Immature natural killer cell (primary cell): ENCODE results near the gene C4orf50. TPM values are rescaled to one million over a fixed set of nuclear protein-coding genes. Genes with fewer than 3 reads are reported as not detected.

ENCODE experiments used
- DNase-seq, 3 donors: peaks; one replicate each; pipeline ENCODE4 v3.0.0; 2022; ENCODE audit warnings: mixed read lengths in 1 of 3
- H3K27ac Mint-ChIP-seq, 6 donors: one replicate each; pipeline ENCODE4 v1.8.0; 2020; ENCODE audit warnings: mixed read lengths in 6 of 6, mild to moderate bottlenecking in 5 of 6, inconsistent platforms in 4 of 6, moderate library complexity in 3 of 6
- H3K27me3 Mint-ChIP-seq, 3 donors: one replicate each; pipeline ENCODE4 v1.8.0; 2020 to 2021; ENCODE audit warnings: low read depth in 3 of 3, mild to moderate bottlenecking in 3 of 3, mixed read lengths in 3 of 3, moderate library complexity in 3 of 3, inconsistent platforms in 1 of 3
- H3K36me3 Mint-ChIP-seq, 3 donors: one replicate each; pipeline ENCODE4 v1.8.0; 2020; ENCODE audit warnings: mixed read lengths in 3 of 3, inconsistent platforms in 2 of 3, mild to moderate bottlenecking in 2 of 3
- H3K4me1 Mint-ChIP-seq, 2 donors: one replicate each; pipeline ENCODE4 v1.8.0; 2020; ENCODE audit warnings: inconsistent platforms in 2 of 2, mild to moderate bottlenecking in 2 of 2, mixed read lengths in 2 of 2, moderate library complexity in 1 of 2
- H3K4me3 Mint-ChIP-seq, 5 donors: one replicate each; pipeline ENCODE4 v1.8.0; 2020; ENCODE audit warnings: mild to moderate bottlenecking in 5 of 5, mixed read lengths in 5 of 5, inconsistent platforms in 3 of 5, moderate library complexity in 3 of 5
- H3K9me3 Mint-ChIP-seq, 6 donors: one replicate each; pipeline ENCODE4 v1.8.0; 2020; ENCODE audit warnings: mild to moderate bottlenecking in 6 of 6, mixed read lengths in 6 of 6, inconsistent platforms in 4 of 6, moderate library complexity in 3 of 6
- polyA plus RNA-seq, 3 donors: library from polyadenylated mRNA; unstranded; fragments of 300-500 nt; fragmentation: Illumina TruSeq; gene quantifications; one replicate each; pipeline ENCODE4 v1.2.3, GENCODE V29; 2021

Gene C4orf50
- polyA plus RNA-seq, 3 donors from 2014 or later = 0.04 TPM; not detected in 2

- peaks cover 0 to 2% (median 1%) of the 10 kb centered on the region in 3 donors for H3K27me3 Mint-ChIP-seq
- H3K4me3 Mint-ChIP-seq = no peak overlapping the region
- no peak overlapping the region for H3K27ac Mint-ChIP-seq
- no peak for DNase-seq
- H3K36me3 Mint-ChIP-seq = no peaks in the 10 kb centered on the region
- H3K9me3 Mint-ChIP-seq = no peaks in the 10 kb centered on the region
- no peaks in the 10 kb centered on the region for H3K4me1 Mint-ChIP-seq
Observed at GRCh38 chr4:5972571-5972970, 45.7 kb downstream of the C4orf50 start.

DNA sequence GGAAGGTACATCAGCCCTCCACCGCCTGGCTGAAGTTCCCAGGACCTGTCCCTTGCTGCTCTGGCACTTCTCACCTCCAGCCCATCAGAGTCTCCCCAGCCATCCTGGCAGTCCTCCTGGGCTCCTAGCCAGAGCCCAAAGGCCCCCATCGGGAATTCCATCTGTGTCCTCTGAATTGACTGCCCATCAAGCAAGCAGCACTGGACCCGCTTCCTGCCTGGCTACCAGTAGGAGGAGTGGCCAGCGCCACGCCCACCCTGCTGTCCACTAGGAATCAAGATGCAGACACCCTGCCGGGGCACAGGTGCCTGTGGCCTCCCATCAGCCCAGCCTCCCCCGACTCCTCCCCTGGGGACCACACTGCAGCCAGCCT, 47.2 kb downstream of the C4orf50 start:
- no peak for DNase-seq
- Mint-ChIP-seq H3K27ac (no peak overlapping the region), H3K9me3 (no peaks in the 10 kb centered on the region)

GRCh38 chr4:5970381-5971077, 47.7 kb downstream of the C4orf50 start:
- no peaks in the 10 kb centered on the region for H3K4me1 Mint-ChIP-seq
- no peak overlapping the region for H3K4me3 Mint-ChIP-seq
- no peaks in the 10 kb centered on the region for H3K9me3 Mint-ChIP-seq
- no peak overlapping the region for H3K27ac Mint-ChIP-seq
- H3K36me3 Mint-ChIP-seq = no peaks in the 10 kb centered on the region
- peaks cover 0 to 2% (median 1%) of the 10 kb centered on the region in 3 donors for H3K27me3 Mint-ChIP-seq
- DNase-seq = no peak

More for the DNA sequence above, 47.2 kb downstream of the C4orf50 start:
- Mint-ChIP-seq H3K4me3 (no peak overlapping the region), H3K4me1 (no peaks in the 10 kb centered on the region), H3K27me3 (peaks cover 0 to 2% (median 1%) of the 10 kb centered on the region in 3 donors), H3K36me3 (no peaks in the 10 kb centered on the region)

GRCh38 chr4:5969777-5970176, 48.5 kb downstream of the C4orf50 start:
- H3K9me3 Mint-ChIP-seq = no peaks in the 10 kb centered on the region
- H3K27me3 Mint-ChIP-seq = peaks cover 0 to 2% (median 1%) of the 10 kb centered on the region in 3 donors
- H3K4me1 Mint-ChIP-seq = no peaks in the 10 kb centered on the region
- no peak overlapping the region for H3K27ac Mint-ChIP-seq
- H3K36me3 Mint-ChIP-seq = no peaks in the 10 kb centered on the region
- DNase-seq = no peak
- no peak overlapping the region for H3K4me3 Mint-ChIP-seq

- Mint-ChIP-seq H3K9me3 (no peaks in the 10 kb centered on the region), H3K4me1 (no peaks in the 10 kb centered on the region), H3K4me3 (no peak overlapping the region), H3K36me3 (no peaks in the 10 kb centered on the region), H3K27me3 (peaks cover 0 to 2% (median 1%) of the 10 kb centered on the region in 3 donors), H3K27ac (peak overlapping the region in 1 of 6 donors; percentile 24)
- DNase-seq = no peak
Observed at GRCh38 chr4:5969336-5969735, 48.9 kb downstream of the C4orf50 start.

- no peaks in the 10 kb centered on the region for H3K36me3 Mint-ChIP-seq
- no peak overlapping the region for H3K4me3 Mint-ChIP-seq
- H3K27ac Mint-ChIP-seq = no peak overlapping the region
- no peaks in the 10 kb centered on the region for H3K4me1 Mint-ChIP-seq
- peaks cover 0 to 2% (median 1%) of the 10 kb centered on the region in 3 donors for H3K27me3 Mint-ChIP-seq
- no peak for DNase-seq
- H3K9me3 Mint-ChIP-seq = no peaks in the 10 kb centered on the region
Observed at GRCh38 chr4:5968246-5968645, 50.0 kb downstream of the C4orf50 start.

GRCh38 chr4:5967783-5968182, 50.4 kb downstream of the C4orf50 start:
- H3K4me1 Mint-ChIP-seq = no peaks in the 10 kb centered on the region
- H3K9me3 Mint-ChIP-seq = no peaks in the 10 kb centered on the region
- no peak overlapping the region for H3K27ac Mint-ChIP-seq
- H3K36me3 Mint-ChIP-seq = no peaks in the 10 kb centered on the region
- no peak for DNase-seq
- H3K27me3 Mint-ChIP-seq = peaks cover 0 to 2% (median 1%) of the 10 kb centered on the region in 3 donors
- H3K4me3 Mint-ChIP-seq = no peak overlapping the region

- H3K9me3 Mint-ChIP-seq = no peaks in the 10 kb centered on the region
- H3K27me3 Mint-ChIP-seq = peaks cover 1 to 2% (median 2%) of the 10 kb centered on the region in 3 donors
- no peak overlapping the region for H3K4me3 Mint-ChIP-seq
- no peaks in the 10 kb centered on the region for H3K4me1 Mint-ChIP-seq
- no peak overlapping the region for H3K27ac Mint-ChIP-seq
- no peak for DNase-seq
- no peaks in the 10 kb centered on the region for H3K36me3 Mint-ChIP-seq
Observed at GRCh38 chr4:5965225-5965624, 53.0 kb downstream of the C4orf50 start.

- H3K9me3 Mint-ChIP-seq = no peaks in the 10 kb centered on the region
- H3K36me3 Mint-ChIP-seq = no peaks in the 10 kb centered on the region
- no peak for DNase-seq
- H3K4me1 Mint-ChIP-seq = no peaks in the 10 kb centered on the region
- peaks cover 1 to 2% (median 2%) of the 10 kb centered on the region in 3 donors for H3K27me3 Mint-ChIP-seq
- H3K4me3 Mint-ChIP-seq = no peak overlapping the region
- H3K27ac Mint-ChIP-seq = no peak overlapping the region
Observed at GRCh38 chr4:5964030-5964429, 54.2 kb downstream of the C4orf50 start.

GRCh38 chr4:5963611-5964010, 54.6 kb downstream of the C4orf50 start:
- no peaks in the 10 kb centered on the region for H3K9me3 Mint-ChIP-seq
- peaks cover 1 to 2% (median 2%) of the 10 kb centered on the region in 3 donors for H3K27me3 Mint-ChIP-seq
- H3K36me3 Mint-ChIP-seq = no peaks in the 10 kb centered on the region
- no peaks in the 10 kb centered on the region for H3K4me1 Mint-ChIP-seq
- no peak overlapping the region for H3K27ac Mint-ChIP-seq
- no peak for DNase-seq
- H3K4me3 Mint-ChIP-seq = no peak overlapping the region

DNA sequence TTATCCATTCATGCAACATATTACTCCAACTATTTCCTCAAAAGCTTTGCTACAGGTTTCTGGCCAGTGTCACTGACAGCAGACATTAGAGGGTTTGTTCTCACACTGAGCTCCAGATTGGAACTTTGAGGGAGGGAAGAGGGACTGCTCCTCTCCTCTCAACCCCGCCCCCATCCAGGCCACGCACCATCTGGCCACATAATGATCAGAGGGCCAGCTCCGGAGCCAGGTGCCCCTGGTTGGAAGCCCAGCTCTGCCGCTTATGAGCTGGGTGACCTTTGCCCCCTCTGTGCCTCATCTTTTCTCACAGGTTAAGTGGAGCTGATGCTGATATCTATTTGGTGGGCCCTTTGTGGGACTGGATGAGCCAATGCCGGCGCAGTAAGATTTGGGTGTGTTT, 55.8 kb downstream of the C4orf50 start:
- H3K36me3 Mint-ChIP-seq = no peaks in the 10 kb centered on the region
- H3K27ac Mint-ChIP-seq = no peak overlapping the region
- no peak overlapping the region for H3K4me3 Mint-ChIP-seq
- DNase-seq = no peak
- no peaks in the 10 kb centered on the region for H3K9me3 Mint-ChIP-seq
- H3K27me3 Mint-ChIP-seq = peaks cover 0 to 2% (median 1%) of the 10 kb centered on the region in 3 donors
- H3K4me1 Mint-ChIP-seq = no peaks in the 10 kb centered on the region

DNA sequence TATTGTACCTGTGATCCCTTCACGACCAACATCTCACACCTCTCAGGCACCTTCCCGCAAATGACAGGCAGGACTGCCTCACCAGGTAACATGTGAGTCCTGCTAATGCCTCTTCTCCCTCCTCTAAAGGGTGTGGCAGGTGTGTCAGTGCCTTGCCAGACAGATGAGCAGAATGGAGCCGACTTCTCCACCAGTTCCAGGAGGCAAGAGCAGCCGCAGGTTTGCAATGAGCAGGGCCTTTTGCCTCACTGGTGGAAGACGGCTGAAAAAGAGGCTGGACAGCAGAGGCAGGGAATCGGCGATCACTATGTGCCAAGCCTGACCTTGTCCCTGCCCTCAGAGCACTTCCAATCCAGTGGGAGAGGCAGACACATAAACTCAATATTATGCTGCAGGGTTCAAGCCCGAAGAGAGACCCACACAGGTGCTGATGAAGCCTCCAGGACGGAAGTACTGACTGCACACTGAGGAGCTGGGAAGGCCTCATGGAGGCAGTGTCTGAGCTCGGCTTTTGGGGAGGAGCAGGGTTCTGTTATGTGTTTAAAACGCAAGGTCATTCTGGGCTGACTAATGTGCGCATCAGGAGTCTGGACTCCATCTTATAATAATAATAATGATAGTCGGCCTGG, 57.9 kb downstream of the C4orf50 start:
- no peaks in the 10 kb centered on the region for H3K4me1 Mint-ChIP-seq
- peaks cover 0 to 2% (median 1%) of the 10 kb centered on the region in 3 donors for H3K27me3 Mint-ChIP-seq
- H3K36me3 Mint-ChIP-seq = no peaks in the 10 kb centered on the region
- H3K9me3 Mint-ChIP-seq = no peaks in the 10 kb centered on the region
- H3K4me3 Mint-ChIP-seq = no peak overlapping the region
- DNase-seq = no peak
- H3K27ac Mint-ChIP-seq = no peak overlapping the region

GRCh38 chr4:5959211-5959982, 58.8 kb downstream of the C4orf50 start:
- no peak for DNase-seq
- H3K9me3 Mint-ChIP-seq = no peaks in the 10 kb centered on the region
- no peaks in the 10 kb centered on the region for H3K4me1 Mint-ChIP-seq
- H3K27ac Mint-ChIP-seq = no peak overlapping the region
- no peaks in the 10 kb centered on the region for H3K36me3 Mint-ChIP-seq
- H3K27me3 Mint-ChIP-seq = peaks cover 0 to 3% (median 2%) of the 10 kb centered on the region in 3 donors
- no peak overlapping the region for H3K4me3 Mint-ChIP-seq

DNA sequence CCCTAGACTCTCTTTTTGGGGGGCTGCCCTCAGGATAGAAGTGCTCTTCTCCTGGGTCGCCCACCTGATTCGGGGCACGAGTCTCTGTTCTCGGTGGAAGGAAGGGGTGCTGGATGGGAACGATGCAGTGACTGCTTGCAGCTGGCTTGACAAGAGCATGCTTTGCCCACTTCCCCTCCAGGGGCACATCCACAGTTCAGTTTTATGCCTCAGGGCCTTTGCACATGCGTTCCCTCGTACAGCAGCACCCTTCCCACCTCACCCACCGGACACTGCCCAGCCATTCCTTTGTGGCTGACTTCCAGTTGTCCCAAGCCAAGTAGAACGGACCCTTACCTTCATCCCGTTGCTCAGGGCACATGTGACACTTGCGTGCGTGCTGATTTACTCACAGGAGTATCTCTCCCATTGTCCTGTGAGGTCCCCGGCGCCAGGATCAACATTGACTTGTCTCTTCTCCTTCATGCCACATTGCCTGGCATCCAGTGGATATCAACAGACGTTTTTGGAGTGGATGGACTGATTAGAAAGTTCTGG, 60.0 kb downstream of the C4orf50 start:
- H3K27me3 Mint-ChIP-seq = peaks cover 0 to 4% (median 3%) of the 10 kb centered on the region in 3 donors
- no peaks in the 10 kb centered on the region for H3K9me3 Mint-ChIP-seq
- no peak overlapping the region for H3K27ac Mint-ChIP-seq
- H3K4me1 Mint-ChIP-seq = no peaks in the 10 kb centered on the region
- DNase-seq = no peak
- H3K36me3 Mint-ChIP-seq = no peaks in the 10 kb centered on the region
- no peak overlapping the region for H3K4me3 Mint-ChIP-seq
